ENCODE data around the gene PTPRN.

The PTPRN gene

DNA sequence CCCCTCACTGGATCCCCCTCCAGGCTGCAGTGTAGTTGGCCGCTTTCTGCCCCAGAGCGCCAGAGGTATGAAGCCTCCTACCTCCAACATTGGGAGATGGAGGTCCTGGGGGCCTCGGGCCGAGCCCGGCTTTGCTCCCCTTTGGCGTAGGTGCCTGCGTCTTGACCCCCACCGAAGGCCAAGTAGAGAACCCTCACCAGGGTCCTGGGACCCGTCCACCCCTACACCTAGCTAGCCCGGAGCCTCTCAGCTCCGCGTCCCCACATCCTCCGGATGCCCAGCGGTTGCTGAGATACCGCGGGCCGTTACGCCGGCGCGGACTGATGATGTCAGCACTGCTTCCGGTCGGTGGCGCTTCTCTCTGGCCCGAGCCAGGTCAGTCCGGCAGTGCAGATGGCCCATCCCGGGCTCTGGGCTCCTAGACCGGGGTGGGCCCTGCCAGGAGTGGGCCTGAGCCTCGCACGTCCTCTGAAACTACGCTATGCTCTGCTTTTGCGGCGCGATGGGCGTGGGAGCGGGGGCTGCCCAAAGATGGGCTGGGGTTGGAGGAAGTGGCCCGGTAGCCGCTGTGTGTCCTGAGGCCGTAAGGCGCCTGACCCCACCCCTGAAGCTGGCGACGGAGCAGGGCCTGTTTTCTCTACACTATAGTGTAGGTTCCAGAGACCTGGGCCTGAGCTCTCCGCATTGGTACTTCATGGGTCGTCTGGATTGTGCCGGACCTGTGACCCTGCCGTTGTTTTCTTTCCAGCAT, 63.9 kb downstream of the PTPRN start, which contains the start of the genes GLB1L and STK16:
Gene GLB1L, minus strand, starts transcription at position 297 of the 751 bp plus-strand sequence. CDS start 1,871 bp downstream, outside the sequence.
Gene STK16, plus strand, starts transcription at position 332 of the 751 bp plus-strand sequence. CDS start 521 bp downstream, outside the sequence.
- DNase-seq (ENCODE audit: low spot score) = peak; percentile 94

DNA sequence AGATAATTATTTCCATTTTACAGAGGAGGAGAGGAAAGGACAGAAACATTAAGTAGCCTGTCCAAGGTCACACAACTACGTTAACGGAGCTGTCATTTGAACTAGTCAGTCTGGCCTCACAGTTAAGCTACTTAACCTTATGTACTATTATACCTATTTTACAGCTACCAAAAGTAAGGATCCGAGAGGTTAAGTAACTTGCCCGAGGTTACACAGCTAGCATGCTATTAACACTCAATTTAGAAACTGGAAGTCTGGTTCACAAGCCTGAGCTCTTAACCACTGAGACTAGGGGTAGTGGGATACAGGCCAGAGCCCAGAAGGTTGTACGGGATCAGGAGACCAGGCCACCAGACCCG, 64.4 kb downstream of the PTPRN start:
- no peak for DNase-seq (ENCODE audit: low spot score)

DNA sequence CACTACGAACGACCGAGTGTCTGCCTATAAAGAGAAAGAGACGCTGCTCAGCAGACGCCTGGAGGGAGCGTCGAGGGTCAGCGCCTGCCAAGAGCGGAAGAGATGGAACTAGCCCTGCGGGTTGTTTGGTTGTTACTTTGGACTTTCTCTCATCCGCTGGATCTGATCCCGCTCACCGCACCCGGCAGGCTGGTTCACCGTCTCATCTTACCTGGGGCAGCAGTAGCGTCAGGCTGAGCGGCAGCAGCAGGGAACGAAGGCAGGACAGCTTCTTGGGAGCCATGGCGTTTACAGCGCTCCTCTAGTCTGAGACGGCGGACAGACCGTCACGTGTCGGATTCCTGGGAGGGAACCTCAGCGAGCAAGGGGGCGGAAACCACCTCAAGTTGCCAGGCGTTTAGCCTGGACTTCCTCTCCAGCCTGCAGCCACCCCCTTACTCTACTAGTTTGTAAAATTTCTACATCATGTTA, 65.9 kb downstream of the PTPRN start:
- DNase-seq (ENCODE audit: low spot score) = no peak
